GM12878 (cell line): ENCODE data around the gene BACE2. TPM values are rescaled to one million over a fixed set of nuclear protein-coding genes. Genes with fewer than 3 reads are reported as not detected.

Experiments
- microRNA-seq: library from miRNA; unstranded; fragments of <30 nt; microRNA quantifications from one replicate; pipeline ENCODE4, GENCODE V29; 2018
- polyA plus RNA-seq, 11 experiments: library from polyadenylated mRNA; depleted of rRNA in 4 of 11; unstranded in 6 of 11; stranded (reverse) in 5 of 11; fragments of >200 nt; fragmentation: Nextera tagmentation in 4 of 11; fragmentation: Illumina TruSeq in 1 of 11; extraction: Ambion mirVana in 4 of 11; extraction: Trizol in 1 of 11; gene quantifications; 1 replicate in 1 of 11; 2 replicates in 10 of 11; pipeline versions ENCODE4 v1.2.1 to v1.2.3, GENCODE V29; 2011 to 2016; ENCODE audit warnings: inconsistent platforms in 2 of 11, missing spikeins in 2 of 11, low read depth in 1 of 11
- small RNA-seq: library from RNA; depleted of rRNA; stranded (forward); fragments of <200 nt; gene quantifications from one replicate; pipeline ENCODE3, GENCODE V24; 2014
- total RNA-seq, 4 experiments: library from RNA; depleted of rRNA in 3 of 4; stranded (reverse); fragments of >200 nt in 3 of 4; fragmentation: Illumina TruSeq in 1 of 4; extraction: Trizol in 1 of 4; gene quantifications; 2 replicates each; pipeline versions ENCODE4 v1.2.1 to v1.2.3, GENCODE V29; 2013 to 2021

Gene BACE2
- total and polyA plus RNA-seq, 10 of the 15 experiments (the other 5 are each of a cell fraction or from before 2014, with no cell fraction given): 0.04 to 0.69 (median 0.18) TPM; not detected in 5

Small RNA genes lying within 50 kb of the gene (microRNA-seq; reads per million reads assigned to microRNA genes)
- not detected for gene MIR3197

Small RNA genes lying within 50 kb of the gene (small RNA-seq; reads per million reads assigned to genes)
- not detected for gene MIR3197

Other genes starting within 250 kb of the BACE2 start
- not detected in 2 replicates for gene FAM3B, start 148.6 kb downstream of the BACE2 start, total RNA-seq (2014; rRNA removed)
- gene FAM3B, start 148.6 kb downstream of the BACE2 start, total RNA-seq (2014; rRNA removed; fragmentation: Illumina TruSeq; extraction: Trizol): not detected in 2 replicates
- not detected in 2 replicates for gene FAM3B, start 148.6 kb downstream of the BACE2 start, total RNA-seq (2021)
- 0.09 and 0.12 TPM in 2 replicates for gene FAM3B, start 148.6 kb downstream of the BACE2 start, polyA plus RNA-seq (2011; rRNA removed)
- not detected in 2 replicates for gene FAM3B, start 148.6 kb downstream of the BACE2 start, polyA plus RNA-seq (2014; fragmentation: Illumina TruSeq; extraction: Trizol)
- not detected for gene FAM3B, start 148.6 kb downstream of the BACE2 start, polyA plus RNA-seq (2014; fragmentation: Nextera tagmentation; extraction: Ambion mirVana)
- gene FAM3B, start 148.6 kb downstream of the BACE2 start, polyA plus RNA-seq (2014; rRNA removed): not detected in 2 replicates
- not detected for gene FAM3B, start 148.6 kb downstream of the BACE2 start, polyA plus RNA-seq (2016; fragmentation: Nextera tagmentation; extraction: Ambion mirVana)
- 43.3 and 51.0 TPM in 2 replicates for gene MX2, start 193.9 kb downstream of the BACE2 start, total RNA-seq (2014; rRNA removed)
- 53.8 and 54.1 TPM in 2 replicates for gene MX2, start 193.9 kb downstream of the BACE2 start, total RNA-seq (2014; rRNA removed; fragmentation: Illumina TruSeq; extraction: Trizol)
- gene MX2, start 193.9 kb downstream of the BACE2 start, total RNA-seq (2021): 49.0 and 52.2 TPM in 2 replicates
- 167 and 182 TPM in 2 replicates for gene MX2, start 193.9 kb downstream of the BACE2 start, polyA plus RNA-seq (2011; rRNA removed)
- 85.0 and 133 TPM in 2 replicates for gene MX2, start 193.9 kb downstream of the BACE2 start, polyA plus RNA-seq (2014; fragmentation: Illumina TruSeq; extraction: Trizol)
- gene MX2, start 193.9 kb downstream of the BACE2 start, polyA plus RNA-seq (2014; fragmentation: Nextera tagmentation; extraction: Ambion mirVana): 10 to 100 TPM; 10.5 to 13.9 TPM
- gene MX2, start 193.9 kb downstream of the BACE2 start, polyA plus RNA-seq (2014; rRNA removed): 42.4 and 49.7 TPM in 2 replicates
- gene MX2, start 193.9 kb downstream of the BACE2 start, polyA plus RNA-seq (2016; fragmentation: Nextera tagmentation; extraction: Ambion mirVana): 10 to 100 TPM; 25.3 to 26.7 TPM